GM23248 (cell line): ENCODE results near the gene GAD2.

Experiments
- EZH2 ChIP-seq: fragments of 200-600 bp; sonication (generic); IDR thresholded peaks from 2 replicates; pipeline ENCODE4 v1.6.1; 2018; ENCODE audit warnings: antibody characterized with exemption, mild to moderate bottlenecking; ENCODE audit not compliant: insufficient read depth, poor library complexity, severe bottlenecking
- EZH2phosphoT487 ChIP-seq: fragments of 200-600 bp; sonication (generic); IDR thresholded peaks from 2 replicates; pipeline ENCODE4 v1.6.1; 2018; ENCODE audit warnings: antibody characterized with exemption, moderate library complexity, mild to moderate bottlenecking, low read depth; ENCODE audit not compliant: insufficient read depth

- TF ChIP-seq EZH2: no peak
- TF ChIP-seq EZH2phosphoT487: no peak
Measured at GRCh38 chr10:26199841-26200240, 16.7 kb upstream of the GAD2 start.
